ENCODE data around the gene LINGO4.

DNA sequence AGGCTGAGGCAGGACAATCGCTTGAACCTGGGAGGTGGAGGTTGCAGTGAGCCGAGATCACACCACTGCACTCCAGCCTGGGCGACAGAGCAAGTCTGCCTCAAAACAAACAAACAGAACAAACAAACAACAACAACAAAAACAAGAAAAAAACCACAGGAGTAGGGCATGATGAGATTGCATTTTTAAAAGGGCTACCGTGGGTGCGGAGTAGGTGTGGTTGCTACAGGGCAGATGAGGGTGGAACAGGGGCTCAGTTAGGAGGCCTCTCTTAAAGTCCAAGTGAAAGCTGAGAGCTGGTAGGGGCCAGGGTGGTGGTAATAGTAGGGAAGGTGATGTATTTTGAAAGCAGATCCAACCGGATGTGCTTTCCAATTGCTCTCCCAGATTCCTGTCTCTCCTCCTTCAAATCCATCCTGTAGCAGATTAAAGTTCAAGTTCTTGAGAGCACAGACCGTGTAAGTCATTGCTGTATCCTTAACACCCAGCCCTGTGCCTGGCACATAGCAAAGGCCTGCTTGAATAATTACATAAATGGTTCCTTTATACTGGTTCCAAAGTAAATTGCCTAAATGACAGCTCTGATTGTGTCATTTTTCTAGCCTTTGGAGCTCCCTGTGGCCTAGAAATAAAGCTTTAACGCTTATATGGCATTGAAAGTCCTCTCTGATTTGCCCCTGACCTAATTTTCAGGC is 4.2 kb upstream of the LINGO4 start:
- TF ChIP-seq, protein P1, sequence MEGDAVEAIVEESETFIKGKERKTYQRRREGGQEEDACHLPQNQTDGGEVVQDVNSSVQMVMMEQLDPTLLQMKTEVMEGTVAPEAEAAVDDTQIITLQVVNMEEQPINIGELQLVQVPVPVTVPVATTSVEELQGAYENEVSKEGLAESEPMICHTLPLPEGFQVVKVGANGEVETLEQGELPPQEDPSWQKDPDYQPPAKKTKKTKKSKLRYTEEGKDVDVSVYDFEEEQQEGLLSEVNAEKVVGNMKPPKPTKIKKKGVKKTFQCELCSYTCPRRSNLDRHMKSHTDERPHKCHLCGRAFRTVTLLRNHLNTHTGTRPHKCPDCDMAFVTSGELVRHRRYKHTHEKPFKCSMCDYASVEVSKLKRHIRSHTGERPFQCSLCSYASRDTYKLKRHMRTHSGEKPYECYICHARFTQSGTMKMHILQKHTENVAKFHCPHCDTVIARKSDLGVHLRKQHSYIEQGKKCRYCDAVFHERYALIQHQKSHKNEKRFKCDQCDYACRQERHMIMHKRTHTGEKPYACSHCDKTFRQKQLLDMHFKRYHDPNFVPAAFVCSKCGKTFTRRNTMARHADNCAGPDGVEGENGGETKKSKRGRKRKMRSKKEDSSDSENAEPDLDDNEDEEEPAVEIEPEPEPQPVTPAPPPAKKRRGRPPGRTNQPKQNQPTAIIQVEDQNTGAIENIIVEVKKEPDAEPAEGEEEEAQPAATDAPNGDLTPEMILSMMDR (optimal IDR thresholded peaks at IDR 0.05 in 1 of 3, IDR thresholded peaks at IDR 0.05 in 1 of 3, conservative IDR thresholded peaks at IDR 0.05 in 1 of 3; ENCODE audit: extremely low read depth in 1 of 3, insufficient read depth in 2 of 3, low read length in 3 of 3) = no peak
- no peak for TF ChIP-seq EZH2 (IDR thresholded peaks at IDR 0.05; ENCODE audit: low read length)

Measured in keratinocyte (primary cell).